Vagina (tissue), 2 donors: ENCODE results near the gene COMMD6. TPM values are rescaled to one million over a fixed set of nuclear protein-coding genes. Genes with fewer than 3 reads are reported as not detected.

ENCODE experiments used
- DNase-seq, 2 donors: peaks; one replicate each; pipeline ENCODE4 v3.0.0-alpha.2; 2017; ENCODE audit errors: extremely low spot score in 2 of 2
- H3K27ac ChIP-seq: fragments of 200-600 bp; sonication (generic); one replicate; pipeline ENCODE4 v1.5.1; 2019
- H3K27me3 ChIP-seq: fragments of 200-600 bp; sonication (generic); one replicate; pipeline ENCODE4 v1.5.1; 2019
- H3K36me3 ChIP-seq, 2 donors: fragments of 200-600 bp; sonication (generic); one replicate each; pipeline ENCODE4 v1.5.1; 2017 to 2019
- H3K4me1 ChIP-seq: fragments of 200-600 bp; sonication (generic); one replicate; pipeline ENCODE4 v1.5.1; 2019
- H3K4me3 ChIP-seq, 2 donors: fragments of 200-600 bp; sonication (generic); 1 replicate in 1 of 2; 2 replicates in 1 of 2; pipeline ENCODE4 v1.5.1; 2016 to 2019
- H3K9me3 ChIP-seq: fragments of 200-600 bp; sonication (generic); one replicate; pipeline ENCODE4 v1.5.1; 2019
- CTCF ChIP-seq, 3 experiments: fragments of 450-650 bp in 2 of 3; fragments of 200-600 bp in 1 of 3; sonication (generic) in 1 of 3; IDR thresholded peaks; one replicate each; pipeline ENCODE4 v1.5.1; 2017 to 2019; ENCODE audit warnings: antibody characterized with exemption in 3 of 3, mild to moderate bottlenecking in 2 of 3, moderate library complexity in 2 of 3
- POLR2A ChIP-seq, 2 donors: fragments of 450-650 bp; IDR thresholded peaks; one replicate each; pipeline ENCODE4 v1.6.1; 2017; ENCODE audit warnings: antibody characterized with exemption in 2 of 2, mild to moderate bottlenecking in 2 of 2, moderate library complexity in 2 of 2
- POLR2AphosphoS5 ChIP-seq, 2 donors: sonication (generic); formaldehyde crosslinking; IDR thresholded peaks; one replicate each; pipeline ENCODE4 v1.9.0; 2017; ENCODE audit warnings: antibody characterized with exemption in 2 of 2, mild to moderate bottlenecking in 2 of 2, low read depth in 1 of 2; ENCODE audit not compliant: insufficient read depth in 1 of 2
- intact Hi-C: fragments of 100-400 bp; cut with DNase I; formaldehyde crosslinking; loops from one replicate; pipeline ENCODE4 v1.15.1; 2023
- total RNA-seq: library from RNA; depleted of rRNA; stranded (reverse); fragments of >200 nt; gene quantifications from one replicate; pipeline ENCODE4 v1.2.3, GENCODE V29; 2016

The COMMD6 gene
- total RNA-seq, 1 donor from 2014 or later, result 211 TPM

- no peaks in the 10 kb centered on the region for H3K4me1 ChIP-seq
- no peaks in the 10 kb centered on the region for H3K36me3 ChIP-seq
- no peaks in the 10 kb centered on the region for H3K27me3 ChIP-seq
- intact Hi-C loops, result no loop called here
- H3K4me3 ChIP-seq, result no peak overlapping the region
- no peak overlapping the region for H3K27ac ChIP-seq
- TF ChIP-seq POLR2AphosphoS5 (IDR thresholded peaks at IDR 0.05; ENCODE audit: insufficient read depth in 1 of 2, low read depth in 1 of 2), result no peak
- TF ChIP-seq CTCF (IDR thresholded peaks at IDR 0.05), result no peak
- TF ChIP-seq POLR2A (IDR thresholded peaks at IDR 0.05), result no peak
- no peak for DNase-seq
- H3K9me3 ChIP-seq, result no peaks in the 10 kb centered on the region
Observed at GRCh38 chr13:75579529-75579928, 41.9 kb upstream of the COMMD6 start.

- Histone ChIP-seq H3K9me3 (no peaks in the 10 kb centered on the region), H3K36me3 (peaks cover 0 to 36% of the 10 kb centered on the region in 2 donors), H3K27ac (no peak overlapping the region), H3K4me3 (no peak overlapping the region), H3K4me1 (no peaks in the 10 kb centered on the region), H3K27me3 (no peaks in the 10 kb centered on the region)
- DNase-seq, result no peak
- TF ChIP-seq POLR2A (IDR thresholded peaks at IDR 0.05), result no peak
- no peak for TF ChIP-seq CTCF (IDR thresholded peaks at IDR 0.05)
- TF ChIP-seq POLR2AphosphoS5 (IDR thresholded peaks at IDR 0.05; ENCODE audit: insufficient read depth in 1 of 2, low read depth in 1 of 2), result no peak
- intact Hi-C loops, result no loop called here
Observed at GRCh38 chr13:75569576-75569975, 31.9 kb upstream of the COMMD6 start.

GRCh38 chr13:75566658-75567057 lies 29.0 kb upstream of the COMMD6 start:
- Histone ChIP-seq H3K4me3 (no peak overlapping the region), H3K36me3 (peaks cover 0 to 29% of the 10 kb centered on the region in 2 donors), H3K4me1 (no peaks in the 10 kb centered on the region), H3K27me3 (no peaks in the 10 kb centered on the region), H3K9me3 (no peaks in the 10 kb centered on the region), H3K27ac (no peak overlapping the region)
- intact Hi-C loops, result no loop called here
- no peak for TF ChIP-seq POLR2AphosphoS5 (IDR thresholded peaks at IDR 0.05; ENCODE audit: insufficient read depth in 1 of 2, low read depth in 1 of 2)
- TF ChIP-seq CTCF (IDR thresholded peaks at IDR 0.05), result no peak
- TF ChIP-seq POLR2A (IDR thresholded peaks at IDR 0.05), result no peak
- DNase-seq, result no peak

- DNase-seq, result no peak
- no peak overlapping the region for H3K27ac ChIP-seq
- peaks cover 0 to 18% of the 10 kb centered on the region in 2 donors for H3K36me3 ChIP-seq
- no peak for TF ChIP-seq POLR2A (IDR thresholded peaks at IDR 0.05)
- no peak for TF ChIP-seq CTCF (IDR thresholded peaks at IDR 0.05)
- no peaks in the 10 kb centered on the region for H3K27me3 ChIP-seq
- no peaks in the 10 kb centered on the region for H3K9me3 ChIP-seq
- intact Hi-C loops, result no loop called here
- no peaks in the 10 kb centered on the region for H3K4me1 ChIP-seq
- no peak overlapping the region for H3K4me3 ChIP-seq
Observed at GRCh38 chr13:75558145-75558840, 20.7 kb upstream of the COMMD6 start.

GRCh38 chr13:75556961-75557360 lies 19.3 kb upstream of the COMMD6 start:
- TF ChIP-seq POLR2A (IDR thresholded peaks at IDR 0.05), result no peak
- TF ChIP-seq CTCF (IDR thresholded peaks at IDR 0.05), result no peak
- no peak for TF ChIP-seq POLR2AphosphoS5 (IDR thresholded peaks at IDR 0.05; ENCODE audit: insufficient read depth in 1 of 2, low read depth in 1 of 2)
- peaks cover 0 to 18% of the 10 kb centered on the region in 2 donors for H3K36me3 ChIP-seq
- intact Hi-C loops, result no loop called here

More at GRCh38 chr13:75556961-75557360, 19.3 kb upstream of the COMMD6 start:
- H3K27me3 ChIP-seq, result no peaks in the 10 kb centered on the region
- no peaks in the 10 kb centered on the region for H3K9me3 ChIP-seq
- DNase-seq, result no peak
- H3K4me3 ChIP-seq, result no peak overlapping the region
- no peak overlapping the region for H3K27ac ChIP-seq
- H3K4me1 ChIP-seq, result no peaks in the 10 kb centered on the region
